Keratinocyte (primary cell): ENCODE measurements around the gene CTIF.

Experiments
- EZH2 ChIP-seq: IDR thresholded peaks from one replicate; pipeline ENCODE4 v1.6.1; 2012; ENCODE audit warnings: inconsistent platforms, mild to moderate bottlenecking, low read length, moderate library complexity
- TF ChIP-seq, protein P1 (sequence below), 3 experiments: IDR thresholded peaks in 1 of 3; conservative IDR thresholded peaks in 1 of 3; optimal IDR thresholded peaks in 1 of 3; 2 replicates in 2 of 3; 3 replicates in 1 of 3; pipeline versions ENCODE3 to v1.5.1; 2011; ENCODE audit warnings: low read length in 3 of 3, mild to moderate bottlenecking in 3 of 3, moderate library complexity in 2 of 3, control low read depth in 1 of 3, inconsistent platforms in 1 of 3; ENCODE audit not compliant: insufficient read depth in 2 of 3; ENCODE audit errors: extremely low read depth in 1 of 3

DNA sequence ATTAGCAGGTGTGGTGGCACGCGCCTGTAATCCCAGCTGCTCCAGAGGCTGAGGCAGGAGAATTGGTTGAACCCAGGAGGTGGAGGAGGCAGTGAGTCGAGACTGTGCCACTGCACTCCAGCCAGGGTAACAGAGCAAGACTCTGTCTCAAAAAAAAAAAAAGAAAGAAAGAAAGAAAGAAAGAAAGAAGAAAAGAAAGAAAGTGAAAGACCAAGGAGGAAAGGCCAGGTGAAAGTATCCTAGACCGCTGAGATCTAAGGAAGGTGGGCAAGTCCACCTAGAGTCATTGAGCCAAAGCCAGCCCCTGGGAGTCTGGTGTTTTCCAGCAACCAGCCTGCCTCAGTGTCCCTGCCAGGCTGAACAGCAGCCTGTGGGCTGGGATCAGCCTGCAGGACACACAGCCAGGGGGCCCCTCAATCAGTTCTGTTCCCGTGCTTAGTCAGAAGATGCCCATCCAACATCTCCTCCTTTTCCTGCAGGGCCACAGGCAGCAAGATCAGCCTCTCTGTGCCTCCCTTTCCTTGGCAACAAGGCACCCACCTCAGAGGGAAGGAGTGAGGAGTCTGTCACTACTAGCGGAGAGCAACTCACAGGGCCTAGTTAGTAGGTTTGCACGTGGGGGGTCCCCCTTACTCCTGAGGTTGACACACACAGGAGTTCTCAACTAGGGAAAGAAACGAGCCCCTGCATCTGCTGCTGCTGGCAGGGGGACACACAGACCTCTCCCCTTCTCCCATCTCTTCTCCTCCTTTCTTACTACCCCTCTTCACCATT, 347.9 kb downstream of the CTIF start:
- TF ChIP-seq, protein P1, sequence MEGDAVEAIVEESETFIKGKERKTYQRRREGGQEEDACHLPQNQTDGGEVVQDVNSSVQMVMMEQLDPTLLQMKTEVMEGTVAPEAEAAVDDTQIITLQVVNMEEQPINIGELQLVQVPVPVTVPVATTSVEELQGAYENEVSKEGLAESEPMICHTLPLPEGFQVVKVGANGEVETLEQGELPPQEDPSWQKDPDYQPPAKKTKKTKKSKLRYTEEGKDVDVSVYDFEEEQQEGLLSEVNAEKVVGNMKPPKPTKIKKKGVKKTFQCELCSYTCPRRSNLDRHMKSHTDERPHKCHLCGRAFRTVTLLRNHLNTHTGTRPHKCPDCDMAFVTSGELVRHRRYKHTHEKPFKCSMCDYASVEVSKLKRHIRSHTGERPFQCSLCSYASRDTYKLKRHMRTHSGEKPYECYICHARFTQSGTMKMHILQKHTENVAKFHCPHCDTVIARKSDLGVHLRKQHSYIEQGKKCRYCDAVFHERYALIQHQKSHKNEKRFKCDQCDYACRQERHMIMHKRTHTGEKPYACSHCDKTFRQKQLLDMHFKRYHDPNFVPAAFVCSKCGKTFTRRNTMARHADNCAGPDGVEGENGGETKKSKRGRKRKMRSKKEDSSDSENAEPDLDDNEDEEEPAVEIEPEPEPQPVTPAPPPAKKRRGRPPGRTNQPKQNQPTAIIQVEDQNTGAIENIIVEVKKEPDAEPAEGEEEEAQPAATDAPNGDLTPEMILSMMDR (optimal IDR thresholded peaks at IDR 0.05 in 1 of 3, IDR thresholded peaks at IDR 0.05 in 1 of 3, conservative IDR thresholded peaks at IDR 0.05 in 1 of 3; ENCODE audit: extremely low read depth in 1 of 3, insufficient read depth in 2 of 3, low read length in 3 of 3): no peak
- TF ChIP-seq EZH2: no peak
